Eye (tissue), 1 donor: ENCODE results near the gene KRT84.

Experiments
- DNase-seq: peaks from one replicate; pipeline ENCODE4 v3.0.0-alpha.2; 2015

Gene KRT84

DNA sequence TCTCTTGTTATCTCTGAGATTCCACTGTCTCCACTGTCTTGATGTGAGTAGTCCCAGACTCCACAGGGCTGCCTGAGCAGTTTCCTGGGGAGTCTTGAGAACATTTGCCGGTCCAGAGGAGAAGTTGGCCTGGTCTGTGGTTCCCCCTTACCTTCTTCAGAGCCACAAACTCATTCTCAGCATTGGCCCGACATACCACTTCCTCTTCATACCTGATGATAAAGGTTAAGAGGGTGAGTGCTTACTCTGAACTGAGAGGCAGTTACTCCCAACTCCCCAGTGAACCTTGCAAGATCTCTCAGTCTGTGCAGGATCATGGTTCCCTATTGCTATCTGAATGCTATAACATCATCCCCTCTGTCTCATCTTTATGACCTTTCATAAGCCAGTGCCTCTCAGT is 2.6 kb downstream of the KRT84 start:
- DNase-seq = no peak

DNA sequence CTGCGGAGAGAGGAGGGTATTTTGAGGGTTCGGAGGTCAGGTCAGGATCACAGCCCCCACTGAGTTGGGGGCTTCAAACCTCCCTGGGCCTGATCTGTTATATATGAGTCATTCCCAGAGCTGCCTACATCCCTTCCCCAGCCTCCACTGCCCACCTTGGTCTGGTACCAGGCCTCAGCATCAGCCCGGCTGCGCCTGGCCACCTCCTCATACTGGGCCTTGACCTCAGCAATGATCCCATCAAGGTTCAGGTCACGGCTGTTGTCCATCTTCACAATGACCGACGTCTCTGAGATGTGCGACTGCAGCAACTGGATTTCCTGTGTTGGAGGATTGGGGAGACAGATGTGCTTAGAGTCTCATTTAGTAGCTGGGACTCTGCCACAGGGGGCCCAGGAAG is 4.2 kb downstream of the KRT84 start:
- no peak for DNase-seq

DNA sequence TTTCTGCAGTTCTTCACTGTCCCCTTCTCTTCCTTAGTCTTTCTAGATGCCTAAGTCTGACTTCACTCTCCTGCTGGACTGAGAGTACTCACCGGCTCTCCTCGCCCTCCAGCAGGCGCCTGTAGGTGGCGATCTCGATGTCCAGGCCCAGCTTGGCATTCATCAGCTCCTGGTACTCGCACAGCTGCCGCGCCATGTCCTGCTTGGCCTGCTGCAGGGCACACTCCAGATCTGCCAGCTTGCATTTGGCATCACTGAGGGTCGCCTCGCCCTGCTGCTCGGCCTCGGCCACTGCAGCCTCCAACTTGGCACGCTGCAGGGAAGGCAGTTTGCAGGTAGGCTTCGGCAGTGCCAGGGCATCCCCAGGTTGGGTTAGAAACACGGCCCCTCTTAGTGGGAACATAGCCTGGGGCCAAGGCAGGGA is 5.2 kb downstream of the KRT84 start:
- DNase-seq = peak; percentile 43

DNA sequence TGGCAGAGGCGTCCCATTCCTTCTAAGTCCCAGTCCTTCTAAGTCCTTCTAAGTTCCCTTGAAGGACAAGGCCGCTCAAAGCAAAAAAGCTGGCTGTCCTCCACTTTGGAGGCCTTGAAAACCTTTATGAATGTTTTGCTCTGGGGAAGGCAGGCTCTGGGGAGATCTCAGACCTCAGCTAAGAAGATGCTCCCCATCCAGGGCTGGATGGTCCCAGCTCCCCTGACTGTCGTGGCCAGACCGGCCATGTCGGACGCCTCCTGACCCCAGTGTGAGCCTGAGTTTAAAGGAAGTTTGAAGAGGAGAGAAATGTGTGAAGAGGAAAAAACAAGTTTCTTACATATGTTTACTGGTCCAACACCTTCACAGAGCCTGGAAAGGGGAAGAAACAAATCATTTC is 5.9 kb downstream of the KRT84 start:
- DNase-seq = no peak

DNA sequence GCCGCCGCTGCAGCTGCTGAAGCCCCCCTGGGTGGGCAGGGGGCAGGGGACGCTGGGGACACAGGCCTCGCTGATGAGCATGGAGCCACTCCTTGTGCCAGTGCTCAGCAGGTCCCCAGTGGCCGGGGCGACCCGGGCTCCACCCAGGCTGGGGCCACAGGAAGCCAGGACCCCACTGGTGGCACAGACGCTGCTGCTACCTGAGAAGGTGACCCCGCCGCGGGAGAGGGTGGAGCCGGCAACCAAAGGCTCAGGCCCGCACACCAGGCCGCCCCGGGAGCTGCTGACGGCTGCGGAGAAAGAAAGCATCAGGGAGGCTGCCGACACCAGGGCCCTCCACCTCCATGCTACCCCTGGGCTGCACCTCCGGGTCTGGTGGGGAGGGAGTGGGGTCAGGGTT is 7.4 kb downstream of the KRT84 start:
- no peak for DNase-seq

DNA sequence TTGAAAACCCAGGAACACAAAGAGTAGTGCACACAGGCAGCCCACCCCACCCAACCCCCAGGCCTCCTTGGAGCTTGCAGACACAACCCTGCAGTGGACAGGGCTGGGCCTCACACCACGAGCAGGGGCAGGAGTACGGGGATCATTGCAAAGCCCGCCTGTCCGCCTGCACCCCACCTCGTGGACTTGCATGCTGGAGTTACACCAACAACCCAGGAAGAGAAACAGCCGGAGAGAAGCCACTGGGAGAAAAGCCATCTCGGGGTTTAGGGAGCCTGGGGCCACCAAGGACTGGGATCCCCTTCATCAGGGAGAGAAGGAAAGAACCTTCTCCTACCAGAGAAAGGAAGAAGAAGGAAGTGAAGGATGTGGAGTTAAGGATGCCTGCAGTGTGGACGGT is 8.2 kb downstream of the KRT84 start:
- no peak for DNase-seq

DNA sequence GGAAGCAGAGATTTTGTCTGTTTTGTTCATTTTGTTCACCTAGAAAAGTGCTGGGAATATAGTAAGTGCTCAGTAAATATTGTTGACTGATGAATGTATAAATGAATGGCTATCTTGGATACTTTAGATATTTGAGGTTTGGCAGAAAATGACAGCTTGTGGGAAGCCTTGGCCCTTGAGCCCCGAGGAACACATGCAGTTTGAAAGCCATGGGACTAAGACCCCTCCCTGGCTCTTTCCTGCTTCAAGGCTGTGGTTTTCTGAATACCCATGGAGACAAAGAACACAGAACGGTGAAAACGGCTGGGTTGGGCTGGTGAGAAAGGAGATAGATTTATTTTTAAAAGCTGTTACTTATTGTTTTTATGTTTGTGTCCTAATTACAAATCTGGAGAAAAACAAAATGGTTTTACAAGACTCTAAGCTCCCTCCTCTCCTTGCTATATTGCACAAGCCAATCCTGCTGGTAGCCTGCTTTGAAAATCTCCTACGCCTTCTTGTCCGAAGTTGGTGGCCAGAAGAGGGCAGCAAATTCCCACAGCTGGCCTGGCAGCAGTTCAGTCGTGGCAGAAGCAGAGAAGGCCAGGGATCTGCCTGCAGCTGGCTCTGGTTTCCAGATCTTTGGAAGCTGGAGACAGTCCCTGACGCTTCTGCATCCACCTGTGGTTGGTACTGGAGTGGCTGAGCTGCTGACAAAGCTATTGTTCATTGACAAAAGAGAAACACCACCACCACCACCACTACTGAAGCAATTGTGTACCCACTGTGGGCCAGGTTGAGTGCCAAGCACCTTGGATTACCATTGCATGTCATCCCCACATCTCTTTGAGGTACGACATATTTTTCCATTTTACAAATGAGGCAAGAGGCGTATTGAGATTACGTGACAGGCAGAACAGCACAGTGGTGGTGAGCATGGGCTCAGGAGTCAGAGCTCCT is 13.0 kb downstream of the KRT84 start:
- peak; percentile 91 for DNase-seq

DNA sequence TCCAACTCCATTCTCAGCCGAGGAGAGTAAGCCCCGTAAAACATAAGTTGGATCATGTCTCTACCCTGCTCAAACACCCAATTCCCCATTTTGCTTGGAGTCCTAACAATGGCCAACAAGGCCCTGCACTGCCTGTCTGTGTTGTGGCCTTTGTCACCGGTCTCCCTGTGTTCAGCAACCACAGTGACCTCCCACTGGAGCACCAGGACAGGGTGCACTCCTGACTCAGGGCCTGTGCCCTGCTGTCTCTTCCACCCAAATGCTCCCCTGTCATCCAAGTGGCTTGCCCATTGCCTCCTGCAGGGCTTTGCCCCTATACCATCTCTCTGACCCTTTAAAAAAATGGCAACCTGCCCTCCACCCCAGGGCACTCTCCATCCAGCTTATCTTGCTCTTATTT is 13.7 kb downstream of the KRT84 start:
- no peak for DNase-seq

DNA sequence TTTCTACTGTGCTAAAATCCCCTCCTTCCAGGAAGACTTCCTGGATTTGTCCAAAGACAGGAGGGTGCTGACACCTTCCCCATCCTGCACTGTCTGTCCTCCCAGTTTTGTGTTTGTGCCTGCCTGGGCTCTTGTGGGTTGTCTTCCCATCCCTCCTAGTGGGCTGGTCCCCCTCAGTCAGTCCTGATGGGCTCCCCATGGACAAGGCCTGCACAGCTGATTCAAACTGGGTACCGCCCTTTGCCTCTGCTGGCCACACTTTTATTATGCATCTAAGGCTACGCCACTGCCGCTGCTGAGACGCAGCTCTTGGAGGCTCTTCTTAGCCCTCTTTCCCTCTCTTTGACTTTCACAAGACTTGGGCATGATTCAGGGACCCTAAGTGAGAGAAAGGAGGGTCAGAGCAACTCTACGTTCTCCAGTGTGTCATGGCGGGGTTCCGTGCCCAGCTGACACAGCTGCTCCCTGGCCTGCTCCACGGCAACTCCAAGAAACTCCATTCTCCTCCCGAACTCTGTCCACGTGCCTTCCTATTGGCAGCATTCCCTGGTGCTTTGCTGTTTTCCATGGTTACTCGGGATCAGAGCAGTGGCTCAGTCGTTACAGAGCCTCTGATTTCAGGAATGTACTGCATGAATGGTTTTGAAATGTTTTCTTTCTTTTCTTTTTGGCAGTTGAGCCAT is 14.4 kb downstream of the KRT84 start:
- peak; percentile 69 for DNase-seq

DNA sequence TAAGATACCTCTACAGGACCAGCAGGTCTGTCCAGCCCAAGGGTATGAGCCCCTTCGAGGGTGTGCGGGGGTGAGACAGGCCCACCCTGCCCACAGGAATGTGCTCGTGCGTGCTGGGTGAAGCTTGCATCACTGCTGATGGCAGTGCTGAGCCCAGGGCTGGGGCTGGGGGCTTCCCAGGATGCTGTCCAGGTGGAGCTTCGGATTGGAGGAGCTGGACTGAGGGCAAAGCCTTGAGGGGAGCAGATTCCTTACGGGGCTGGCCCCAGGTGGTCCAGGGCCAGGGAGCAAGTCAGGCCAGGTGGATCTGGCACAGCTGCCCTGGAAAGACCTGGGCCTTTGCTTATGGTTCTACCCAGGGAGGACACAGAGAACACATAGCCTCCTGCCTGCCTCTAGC is 15.6 kb downstream of the KRT84 start:
- no peak for DNase-seq

DNA sequence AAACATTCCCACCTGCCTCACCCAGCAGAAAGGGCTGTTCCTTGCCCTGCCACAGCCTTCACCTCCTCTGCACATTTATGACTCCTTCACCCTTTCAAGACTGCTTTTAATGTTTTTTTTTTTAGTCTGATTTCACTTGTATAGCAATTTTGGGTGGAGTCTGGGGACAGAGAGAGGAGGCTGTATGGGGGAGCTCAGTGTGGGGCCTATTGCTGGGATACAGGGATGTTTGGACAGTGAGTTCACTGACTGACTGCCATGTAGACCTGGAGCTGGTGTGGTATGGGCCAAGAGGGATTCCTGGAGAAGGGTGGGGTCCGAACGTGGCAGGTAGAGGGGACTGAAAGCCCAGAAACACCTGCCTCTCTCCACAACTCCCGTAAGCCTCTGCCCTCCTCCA is 16.2 kb downstream of the KRT84 start:
- DNase-seq = no peak

DNA sequence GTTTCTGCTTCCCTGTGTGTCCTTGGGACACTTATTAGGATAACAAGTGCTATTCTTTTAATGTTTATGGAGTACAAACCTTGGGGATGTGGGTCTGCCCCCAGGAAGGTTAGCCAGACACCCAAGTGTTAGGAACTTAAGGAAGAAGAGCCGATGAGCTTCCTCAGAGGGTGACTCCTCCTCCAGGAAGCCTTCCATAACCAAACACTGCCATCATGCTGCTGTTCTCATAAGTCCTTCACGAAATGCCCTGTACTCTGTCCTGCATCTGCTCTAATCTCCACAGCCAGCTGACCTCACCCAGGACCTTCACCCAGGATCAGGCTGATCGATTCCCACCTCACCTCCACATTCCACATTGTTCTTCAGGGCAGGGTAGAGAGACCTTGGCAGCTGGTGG is 16.9 kb downstream of the KRT84 start:
- no peak for DNase-seq

DNA sequence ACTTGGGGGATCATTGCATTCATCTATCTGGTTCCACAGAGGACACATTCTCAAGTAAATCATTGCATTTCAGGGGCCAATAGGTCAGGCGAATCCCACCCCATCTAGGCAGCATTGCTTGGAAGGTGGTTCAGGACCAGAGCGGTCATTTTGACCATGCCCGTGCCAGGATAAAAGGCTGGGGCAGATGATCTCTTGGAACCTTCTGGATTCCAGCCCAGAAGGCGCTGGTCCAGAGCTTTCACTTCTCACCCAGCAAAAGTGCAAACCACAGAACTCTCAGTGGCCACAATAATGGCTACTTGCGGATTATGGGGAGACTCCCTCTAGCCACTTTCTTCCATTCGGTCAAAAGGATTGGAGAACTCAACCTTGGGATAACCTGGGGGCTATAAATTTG is 17.6 kb downstream of the KRT84 start:
- DNase-seq = no peak

DNA sequence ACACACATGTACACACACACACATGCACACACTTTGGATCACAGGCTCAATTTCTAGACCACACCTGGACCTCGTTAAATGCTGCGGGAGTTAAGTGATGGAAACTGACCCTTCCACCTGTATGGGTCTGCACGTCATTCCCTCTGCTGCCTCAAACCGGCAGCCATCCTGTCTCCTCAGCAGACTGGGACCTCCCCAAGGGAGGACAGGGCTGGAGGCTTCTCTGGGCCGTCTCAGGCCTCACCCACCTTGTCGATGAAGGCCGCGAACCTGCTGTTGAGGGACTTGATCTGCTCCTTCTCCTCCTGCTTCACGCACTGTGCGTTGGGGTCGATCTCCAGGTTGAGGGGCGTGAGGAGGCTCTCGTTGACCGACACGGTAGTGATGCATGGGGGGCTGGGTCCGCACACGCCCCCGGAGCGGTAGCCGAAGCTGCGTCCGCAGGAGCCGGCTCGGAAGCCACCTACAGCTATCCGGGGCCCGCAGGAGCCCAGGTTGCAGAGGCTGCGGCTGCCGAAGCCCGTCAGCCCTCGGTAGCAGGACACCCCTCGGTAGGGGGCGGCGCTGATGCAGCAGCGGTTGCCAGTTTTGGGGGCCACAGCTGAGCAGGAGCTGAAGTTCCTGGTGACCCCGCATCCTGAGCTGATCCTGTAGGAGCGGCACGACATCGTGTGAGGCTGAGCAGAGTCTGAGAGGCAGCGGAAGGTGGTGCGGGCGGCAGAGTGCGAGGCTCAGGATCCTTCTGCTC is 18.5 kb downstream of the KRT84 start, which contains the start of gene KRT85:
Gene KRT85 (minus strand): TSS at position 744 of the 748 bp plus-strand sequence. CDS start 76 bp downstream, at position 668.
- DNase-seq = no peak

DNA sequence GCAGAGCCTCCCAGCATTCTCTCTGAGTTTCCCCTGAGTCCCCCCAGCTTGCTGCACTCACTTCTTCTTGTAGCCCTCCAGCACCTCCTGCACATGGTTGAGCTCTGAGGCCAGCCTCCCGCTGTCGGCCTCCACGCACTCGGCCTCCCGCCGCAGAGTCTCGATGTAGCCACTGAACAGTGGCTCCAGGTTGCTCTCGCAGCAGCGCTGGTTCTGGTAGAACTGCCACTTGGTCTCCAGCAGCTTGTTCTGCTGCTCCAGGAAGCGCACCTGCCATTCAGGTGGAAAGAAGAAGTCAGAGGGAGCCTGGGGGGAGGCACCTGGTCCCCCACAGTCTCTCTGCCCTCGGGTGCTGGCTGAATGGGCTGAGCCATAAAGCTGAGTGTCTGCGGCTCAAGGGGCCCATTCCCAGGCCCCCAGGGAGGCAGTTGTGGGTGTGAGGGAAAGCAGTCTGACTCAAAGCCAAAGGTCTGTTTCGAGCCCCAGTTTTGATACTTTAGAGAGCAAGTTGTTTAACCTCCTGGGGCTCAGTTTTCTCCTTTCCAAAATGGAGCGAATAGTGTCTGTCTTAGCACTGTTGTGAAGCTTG is 20.5 kb downstream of the KRT84 start:
- DNase-seq = no peak

DNA sequence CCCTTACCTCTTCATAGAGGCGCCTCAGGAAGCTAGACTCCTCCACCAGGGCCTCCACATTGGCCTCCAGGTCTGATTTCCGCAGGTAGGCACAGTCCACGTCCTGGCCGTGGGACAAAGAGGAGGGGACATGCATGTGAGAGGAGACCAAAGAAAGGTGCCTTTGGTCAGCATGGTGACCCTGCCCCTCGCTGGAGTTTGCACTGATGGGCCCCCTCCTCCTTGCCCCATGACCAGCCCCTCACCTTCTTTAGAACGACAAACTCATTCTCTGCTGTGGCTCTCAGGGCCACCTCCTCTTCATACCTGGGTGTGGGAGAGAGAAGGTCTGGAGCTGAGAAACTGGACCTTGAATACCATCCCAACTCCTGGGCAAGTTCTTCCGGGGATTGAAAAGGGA is 21.4 kb downstream of the KRT84 start:
- no peak for DNase-seq

DNA sequence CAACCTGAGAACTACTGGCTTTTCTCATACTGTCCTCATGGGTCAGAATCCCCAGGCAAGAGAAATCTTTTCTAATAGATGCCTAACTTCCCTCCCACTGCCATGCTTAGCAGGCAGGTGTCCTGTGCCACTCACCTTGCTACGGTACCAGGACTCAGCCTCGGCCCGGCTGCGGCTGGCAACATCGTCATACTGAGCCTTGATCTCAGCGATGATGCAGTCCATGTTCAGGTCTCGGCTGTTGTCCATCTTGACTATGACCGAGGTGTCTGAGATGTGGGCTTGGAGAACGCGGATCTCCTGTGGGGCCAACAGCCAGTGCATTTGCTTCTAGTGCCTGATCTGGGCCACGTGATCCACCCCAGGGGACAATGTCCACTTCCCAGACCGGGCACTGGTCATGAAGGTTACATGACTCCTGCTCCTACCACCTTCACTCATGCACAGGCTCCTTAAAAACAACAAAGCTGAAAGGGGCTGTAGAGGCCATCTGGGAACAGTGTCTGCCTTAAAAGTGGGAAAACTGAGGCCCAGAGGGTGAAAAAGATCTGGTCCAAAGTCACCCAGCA is 22.3 kb downstream of the KRT84 start:
- DNase-seq = no peak

DNA sequence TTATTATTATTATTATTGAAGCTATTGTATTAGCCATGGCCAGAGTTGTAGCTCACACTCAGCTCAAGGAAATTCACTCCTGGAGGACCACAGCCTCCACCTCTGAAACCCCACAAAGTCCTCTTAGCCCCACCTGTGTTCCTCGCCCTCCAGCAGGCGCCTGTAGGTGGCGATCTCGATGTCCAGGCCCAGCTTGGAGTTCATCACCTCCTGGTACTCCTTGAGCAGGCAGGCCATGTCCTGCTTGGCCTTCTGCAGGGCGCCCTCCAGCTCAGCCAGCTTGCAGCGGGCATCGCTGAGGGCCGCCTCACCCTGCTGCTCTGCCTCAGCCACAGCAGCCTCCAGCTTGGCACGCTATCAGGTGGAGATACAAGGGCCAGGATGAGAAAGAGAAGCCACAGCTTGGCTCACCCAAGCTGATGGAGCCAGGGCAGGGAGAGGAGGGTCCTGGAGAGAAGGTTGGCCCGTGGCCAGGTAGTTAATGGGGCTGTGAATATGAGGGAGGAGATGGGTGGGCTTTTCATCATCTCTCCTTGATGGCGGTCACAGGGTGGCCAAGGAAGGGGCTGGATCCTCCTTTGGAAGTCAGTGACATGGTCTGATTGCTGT is 23.2 kb downstream of the KRT84 start:
- DNase-seq = no peak

DNA sequence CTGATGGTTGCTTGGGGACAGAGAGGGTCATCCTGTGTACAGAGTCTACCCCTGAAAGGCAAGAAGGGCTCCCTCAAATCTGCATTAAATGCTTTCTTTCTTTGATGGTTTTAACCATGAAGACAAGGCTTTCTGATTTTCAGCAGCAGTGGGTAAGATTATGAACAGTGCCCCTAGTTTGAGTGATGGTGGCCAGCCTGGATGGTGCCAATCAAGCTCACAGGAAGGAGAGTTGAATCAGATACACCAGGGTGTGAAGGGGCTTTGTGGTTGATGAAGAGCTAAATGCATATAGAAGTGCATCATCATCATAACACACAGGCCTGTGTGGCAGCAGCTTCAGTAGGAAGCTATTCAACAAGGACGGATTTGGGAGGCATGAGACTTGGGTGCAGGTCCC is 23.9 kb downstream of the KRT84 start:
- no peak for DNase-seq

DNA sequence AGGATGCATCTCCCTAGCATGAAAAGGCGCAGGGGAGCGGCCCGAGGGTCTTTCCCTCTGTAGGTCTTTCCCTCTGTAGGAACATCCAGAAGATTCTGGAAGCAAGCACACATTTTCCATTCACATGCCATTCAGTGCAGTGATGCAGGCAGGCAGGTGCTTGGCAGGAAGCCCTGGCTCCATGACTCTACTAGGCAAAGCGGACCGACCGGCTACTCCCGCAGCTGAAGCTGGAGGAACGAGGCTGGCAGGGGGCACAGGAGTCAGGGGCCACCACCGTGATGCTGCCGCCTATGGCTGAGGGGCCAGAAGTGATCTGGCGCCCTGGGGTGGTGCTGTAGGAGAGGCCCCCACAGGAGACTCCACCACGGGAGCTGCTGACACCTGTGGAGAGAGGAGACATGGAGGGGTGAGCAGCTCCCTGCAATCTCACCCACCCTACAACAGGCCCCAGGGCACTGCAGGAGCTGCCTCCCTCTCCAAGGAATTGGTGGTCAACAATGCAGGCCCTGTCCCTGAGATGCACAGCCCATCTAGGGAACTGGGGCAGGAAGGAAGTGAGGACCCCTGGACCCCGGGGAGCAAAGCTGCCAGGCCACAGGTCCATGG is 24.7 kb downstream of the KRT84 start:
- no peak for DNase-seq

DNA sequence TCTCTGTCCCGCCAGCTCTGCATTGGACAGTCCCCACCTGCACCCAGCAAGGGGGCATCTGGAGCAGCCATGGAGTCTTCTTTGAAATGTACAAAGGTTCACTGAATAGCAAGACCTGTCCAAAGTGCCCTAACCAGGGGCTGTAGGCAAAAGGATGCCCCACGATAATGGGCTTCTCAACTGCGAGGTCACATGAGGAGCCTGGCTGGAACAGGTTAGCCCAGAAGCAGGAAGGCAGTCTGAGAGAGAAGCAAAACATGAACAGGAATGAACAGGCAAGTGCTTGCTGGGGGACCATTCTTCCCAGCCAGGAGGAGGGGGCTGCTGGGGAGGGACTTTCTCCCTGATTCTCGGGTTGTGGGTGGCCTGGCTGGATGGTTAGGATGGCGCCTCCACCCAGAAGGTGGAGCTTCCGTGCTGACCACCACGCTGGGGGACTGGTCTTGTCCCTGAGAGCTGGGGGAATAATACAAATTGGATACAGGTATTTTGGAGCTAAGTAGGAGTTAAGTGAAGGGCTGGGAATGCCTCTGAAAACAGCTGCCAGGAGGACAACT is 25.3 kb downstream of the KRT84 start:
- no peak for DNase-seq
